ENCODE results near the gene DHX32.
A peak's percentile ranks its signal among the peaks of the same experiment; 100 is the strongest.
"Not testable (repeated sequence)": the region's sequence is repeated elsewhere in the genome, so short reads cannot be mapped to it uniquely, and the experiment has no call there.

Gene DHX32

DNA sequence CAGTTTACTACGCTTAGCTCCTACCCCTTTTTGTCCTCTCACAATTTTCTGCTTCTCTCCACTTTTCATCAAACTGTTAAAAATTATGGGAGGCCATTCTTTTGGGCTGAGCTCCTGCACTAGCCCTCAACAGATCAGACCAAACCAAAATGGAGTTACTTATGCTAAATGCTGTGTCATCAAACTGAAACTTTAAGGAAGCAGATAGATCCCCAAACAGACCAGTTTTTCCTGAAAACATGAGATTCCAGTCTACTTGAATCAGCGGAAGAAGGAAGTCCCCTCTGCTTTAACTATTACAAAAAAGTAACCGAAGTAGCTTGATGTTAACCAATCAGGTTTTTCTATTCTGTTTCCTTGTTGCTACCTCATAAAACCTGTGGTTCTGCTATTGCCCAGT lies 35.9 kb upstream of the DHX32 start:
- H3K36me3 ChIP-seq (ENCODE audit: control insufficient read depth in 1 of 2, insufficient read depth in 2 of 2, low read length in 2 of 2), result no peaks in the 10 kb centered on the region
- H3K4me3 ChIP-seq (ENCODE audit: low read depth, low read length), result no peak overlapping the region
- peak in 1 of 2 donors; percentile 66 for DNase-seq
- no peaks in the 10 kb centered on the region for H3K9me3 ChIP-seq (ENCODE audit: insufficient read depth, low read depth, low read length)
- H3K4me2 ChIP-seq (ENCODE audit: low read length), result no peak overlapping the region
- peaks cover 6 to 8% of the 10 kb centered on the region in 2 experiments for H3K4me1 ChIP-seq (ENCODE audit: control insufficient read depth in 1 of 2, insufficient read depth in 2 of 2, low read length in 2 of 2)
- H3K4ac ChIP-seq (ENCODE audit: low read depth, low read length), result no peak overlapping the region
- no peaks in the 10 kb centered on the region for H3K79me1 ChIP-seq (ENCODE audit: low read length)
- H2BK120ac ChIP-seq (ENCODE audit: insufficient read depth, low read length, poor library complexity), result no peak overlapping the region
- H2AFZ ChIP-seq (ENCODE audit: insufficient read depth, low read length, poor library complexity), result no peak overlapping the region
- WGBS (ENCODE audit: extremely low coverage, insufficient coverage, insufficient read length), result no CpG with 5 or more reads among the region's 3 CpGs
- no peak overlapping the region for H2AK5ac ChIP-seq (ENCODE audit: low read length)
- H4K12ac ChIP-seq (ENCODE audit: low read depth, low read length), result no peak overlapping the region
- no peak overlapping the region for H2BK12ac ChIP-seq (ENCODE audit: low read length)
- no peak overlapping the region for H3K23ac ChIP-seq (ENCODE audit: low read length)
- no peak overlapping the region for H4K8ac ChIP-seq (ENCODE audit: low read depth, low read length)
- H3K18ac ChIP-seq (ENCODE audit: low read length), result no peak overlapping the region
- H3K79me2 ChIP-seq (ENCODE audit: control insufficient read depth, insufficient read depth, low read length, poor library complexity), result no peaks in the 10 kb centered on the region
- H3K27ac ChIP-seq (ENCODE audit: low read depth, low read length), result no peak overlapping the region
- H2BK5ac ChIP-seq (ENCODE audit: low read depth, low read length, poor library complexity), result no peak overlapping the region
- no peaks in the 10 kb centered on the region for H3K27me3 ChIP-seq (ENCODE audit: insufficient read depth, low read length)
- H3K9ac ChIP-seq (ENCODE audit: low read length), result no peak overlapping the region
- H3K14ac ChIP-seq (ENCODE audit: low read length), result no peak overlapping the region
- H4K91ac ChIP-seq (ENCODE audit: low read depth, low read length), result peak overlapping the region; percentile 63

DNA sequence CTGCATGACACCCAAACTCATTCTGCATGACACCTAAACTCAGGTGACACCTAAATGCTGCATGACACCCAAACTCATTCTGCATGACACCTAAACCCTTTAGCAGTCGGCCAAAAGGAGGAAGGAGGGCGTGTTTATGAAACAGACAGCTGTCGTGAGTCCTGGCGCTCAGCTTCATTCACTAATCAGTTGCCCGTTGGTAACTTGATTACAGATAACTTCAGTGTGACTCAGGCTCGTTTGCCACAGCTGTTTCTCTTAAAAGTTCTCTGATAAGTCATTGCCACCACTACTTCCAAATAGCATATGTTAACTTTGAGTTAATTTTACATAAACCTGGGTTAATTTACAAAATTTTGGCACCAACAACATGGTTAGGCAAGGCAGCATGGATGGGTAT lies 32.2 kb upstream of the DHX32 start:
- peak; percentile 67 to 71 for DNase-seq
- no CpG with 5 or more reads among the region's 6 CpGs for WGBS (ENCODE audit: extremely low coverage, insufficient coverage, insufficient read length)
- H4K12ac ChIP-seq (ENCODE audit: low read depth, low read length); H3K9me3 ChIP-seq (ENCODE audit: insufficient read depth, low read depth, low read length); H3K79me2 ChIP-seq (ENCODE audit: control insufficient read depth, insufficient read depth, low read length, poor library complexity); H3K4ac ChIP-seq (ENCODE audit: low read depth, low read length); H2AFZ ChIP-seq (ENCODE audit: insufficient read depth, low read length, poor library complexity); H2AK5ac ChIP-seq (ENCODE audit: low read length); H3K27me3 ChIP-seq (ENCODE audit: insufficient read depth, low read length); H3K27ac ChIP-seq (ENCODE audit: low read depth, low read length); H3K18ac ChIP-seq (ENCODE audit: low read length); H3K79me1 ChIP-seq (ENCODE audit: low read length); H3K14ac ChIP-seq (ENCODE audit: low read length); H3K4me3 ChIP-seq (ENCODE audit: low read depth, low read length); H3K36me3 ChIP-seq (ENCODE audit: control insufficient read depth in 1 of 2, insufficient read depth in 2 of 2, low read length in 2 of 2); H2BK5ac ChIP-seq (ENCODE audit: low read depth, low read length, poor library complexity); H4K8ac ChIP-seq (ENCODE audit: low read depth, low read length); H3K23ac ChIP-seq (ENCODE audit: low read length); H4K91ac ChIP-seq (ENCODE audit: low read depth, low read length); H3K4me2 ChIP-seq (ENCODE audit: low read length); H2BK12ac ChIP-seq (ENCODE audit: low read length); H3K9ac ChIP-seq (ENCODE audit: low read length); H3K4me1 ChIP-seq (ENCODE audit: control insufficient read depth in 1 of 2, insufficient read depth in 2 of 2, low read length in 2 of 2); H2BK120ac ChIP-seq (ENCODE audit: insufficient read depth, low read length, poor library complexity): not testable (repeated sequence)

- Histone ChIP-seq H3K79me2 (ENCODE audit: control insufficient read depth, insufficient read depth, low read length, poor library complexity) (no peaks in the 10 kb centered on the region), H2AFZ (ENCODE audit: insufficient read depth, low read length, poor library complexity) (no peak overlapping the region), H3K18ac (ENCODE audit: low read length) (no peak overlapping the region), H2BK12ac (ENCODE audit: low read length) (no peak overlapping the region), H3K4ac (ENCODE audit: low read depth, low read length) (no peak overlapping the region), H3K79me1 (ENCODE audit: low read length) (no peaks in the 10 kb centered on the region), H3K4me3 (ENCODE audit: low read depth, low read length) (no peak overlapping the region), H4K8ac (ENCODE audit: low read depth, low read length) (no peak overlapping the region), H3K9me3 (ENCODE audit: insufficient read depth, low read depth, low read length) (peaks cover 5% of the 10 kb centered on the region), H3K36me3 (ENCODE audit: control insufficient read depth in 1 of 2, insufficient read depth in 2 of 2, low read length in 2 of 2) (peaks cover 0 to 2% of the 10 kb centered on the region in 2 experiments), H2BK120ac (ENCODE audit: insufficient read depth, low read length, poor library complexity) (no peak overlapping the region), H2BK5ac (ENCODE audit: low read depth, low read length, poor library complexity) (no peak overlapping the region), H3K27me3 (ENCODE audit: insufficient read depth, low read length) (no peaks in the 10 kb centered on the region), H3K4me2 (ENCODE audit: low read length) (no peak overlapping the region), H4K91ac (ENCODE audit: low read depth, low read length) (no peak overlapping the region), H2AK5ac (ENCODE audit: low read length) (no peak overlapping the region), H3K9ac (ENCODE audit: low read length) (no peak overlapping the region), H3K14ac (ENCODE audit: low read length) (no peak overlapping the region), H3K4me1 (ENCODE audit: control insufficient read depth in 1 of 2, insufficient read depth in 2 of 2, low read length in 2 of 2) (peaks cover 6 to 8% of the 10 kb centered on the region in 2 experiments), H3K23ac (ENCODE audit: low read length) (no peak overlapping the region), H4K12ac (ENCODE audit: low read depth, low read length) (no peak overlapping the region), H3K27ac (ENCODE audit: low read depth, low read length) (no peak overlapping the region)
- DNase-seq, result no peak
- no CpG with 5 or more reads among the region's 4 CpGs for WGBS (ENCODE audit: extremely low coverage, insufficient coverage, insufficient read length)
Measured at GRCh38 chr10:125911990-125912389, 30.9 kb upstream of the DHX32 start.

- Histone ChIP-seq H3K9ac (ENCODE audit: low read length) (no peak overlapping the region), H2AK5ac (ENCODE audit: low read length) (no peak overlapping the region), H3K4ac (ENCODE audit: low read depth, low read length) (no peak overlapping the region), H2AFZ (ENCODE audit: insufficient read depth, low read length, poor library complexity) (no peak overlapping the region), H4K91ac (ENCODE audit: low read depth, low read length) (no peak overlapping the region), H3K18ac (ENCODE audit: low read length) (no peak overlapping the region), H3K14ac (ENCODE audit: low read length) (no peak overlapping the region), H3K36me3 (ENCODE audit: control insufficient read depth in 1 of 2, insufficient read depth in 2 of 2, low read length in 2 of 2) (peaks cover 0 to 2% of the 10 kb centered on the region in 2 experiments), H3K4me3 (ENCODE audit: low read depth, low read length) (no peak overlapping the region), H2BK120ac (ENCODE audit: insufficient read depth, low read length, poor library complexity) (no peak overlapping the region), H4K8ac (ENCODE audit: low read depth, low read length) (no peak overlapping the region), H3K27me3 (ENCODE audit: insufficient read depth, low read length) (no peaks in the 10 kb centered on the region), H3K9me3 (ENCODE audit: insufficient read depth, low read depth, low read length) (peaks cover 5% of the 10 kb centered on the region), H3K4me2 (ENCODE audit: low read length) (no peak overlapping the region), H4K12ac (ENCODE audit: low read depth, low read length) (no peak overlapping the region), H2BK12ac (ENCODE audit: low read length) (no peak overlapping the region), H3K79me2 (ENCODE audit: control insufficient read depth, insufficient read depth, low read length, poor library complexity) (no peaks in the 10 kb centered on the region), H3K79me1 (ENCODE audit: low read length) (no peaks in the 10 kb centered on the region), H3K23ac (ENCODE audit: low read length) (no peak overlapping the region), H2BK5ac (ENCODE audit: low read depth, low read length, poor library complexity) (no peak overlapping the region), H3K4me1 (ENCODE audit: control insufficient read depth in 1 of 2, insufficient read depth in 2 of 2, low read length in 2 of 2) (peaks cover 5 to 7% of the 10 kb centered on the region in 2 experiments), H3K27ac (ENCODE audit: low read depth, low read length) (no peak overlapping the region)
- no CpG with 5 or more reads among the region's 10 CpGs for WGBS (ENCODE audit: extremely low coverage, insufficient coverage, insufficient read length)
- DNase-seq, result no peak
Measured at GRCh38 chr10:125911145-125911544, 30.1 kb upstream of the DHX32 start.
